Astrocyte of the spinal cord (primary cell): ENCODE results near the gene KRTAP10-4.
"Not testable (repeated sequence)": the region's sequence is repeated elsewhere in the genome, so short reads cannot be mapped to it uniquely, and the experiment has no call there.

ENCODE experiments used
- DNase-seq: peaks from one replicate; pipeline ENCODE4 v3.0.0; 2011; ENCODE audit warnings: low read depth, low spot score
- H3K4me3 ChIP-seq: 2 replicates; pipeline ENCODE4 v1.5.1; 2011; ENCODE audit warnings: low read depth, mild to moderate bottlenecking, low read length, moderate library complexity
- CTCF ChIP-seq: IDR thresholded peaks from 2 replicates; pipeline ENCODE4 v1.5.1; 2012; ENCODE audit warnings: low read depth, mild to moderate bottlenecking, low read length, inconsistent platforms
- in situ Hi-C: cut with HindIII; loops from 2 replicates; pipeline ENCODE4 v1.10.0; 2017; ENCODE audit warnings: low sequenced_read_pairs

The KRTAP10-4 gene

GRCh38 chr21:44594406-44594916 is 20.9 kb downstream of the KRTAP10-4 start:
- no peak for DNase-seq
- TF ChIP-seq CTCF: no peak
- in situ Hi-C loops: no loop called here
- no peak overlapping the region for H3K4me3 ChIP-seq

- in situ Hi-C loops: no loop called here
- no peak for DNase-seq
- no peak for TF ChIP-seq CTCF
- H3K4me3 ChIP-seq: no peak overlapping the region
These were observed 22.0 kb downstream of the KRTAP10-4 start for GRCh38 chr21:44595524-44595923.

GRCh38 chr21:44596068-44596725 is 22.7 kb downstream of the KRTAP10-4 start:
- no peak for TF ChIP-seq CTCF
- in situ Hi-C loops: no loop called here
- no peak for DNase-seq
- no peak overlapping the region for H3K4me3 ChIP-seq

GRCh38 chr21:44598061-44598460 is 24.5 kb downstream of the KRTAP10-4 start:
- no peak overlapping the region for H3K4me3 ChIP-seq
- no peak for TF ChIP-seq CTCF
- in situ Hi-C loops: no loop called here
- no peak for DNase-seq

- in situ Hi-C loops: no loop called here
- no peak for DNase-seq
- H3K4me3 ChIP-seq: no peak overlapping the region
- TF ChIP-seq CTCF: no peak
These were observed 25.9 kb downstream of the KRTAP10-4 start for GRCh38 chr21:44599264-44600029.

GRCh38 chr21:44600118-44600978 is 26.8 kb downstream of the KRTAP10-4 start, which contains the start of gene KRTAP10-7:
TSS of gene KRTAP10-7 (plus strand) at chr21:44600597. CDS start at chr21:44600622, 25 bp downstream.
- in situ Hi-C loops, H3K4me3 ChIP-seq, DNase-seq: not testable (repeated sequence)

- in situ Hi-C loops, DNase-seq, H3K4me3 ChIP-seq: not testable (repeated sequence)
These were observed 27.6 kb downstream of the KRTAP10-4 start for GRCh38 chr21:44601091-44601490.
